Testis (tissue), 2 donors: Measurements from ENCODE around the gene PCGF1.

Source experiments
- POLR2A ChIP-seq: fragments of 450-650 bp; IDR thresholded peaks from one replicate; pipeline ENCODE4 v1.6.1; 2017; ENCODE audit warnings: antibody characterized with exemption, mild to moderate bottlenecking, moderate library complexity
- TF ChIP-seq, protein P1 (sequence below), 3 experiments: fragments of 450-650 bp in 2 of 3; fragments of 200-600 bp in 1 of 3; sonication (generic) in 1 of 3; IDR thresholded peaks; one replicate each; pipeline ENCODE4 v1.5.1; 2016 to 2019; ENCODE audit warnings: antibody characterized with exemption in 3 of 3, mild to moderate bottlenecking in 2 of 3, moderate library complexity in 1 of 3

DNA sequence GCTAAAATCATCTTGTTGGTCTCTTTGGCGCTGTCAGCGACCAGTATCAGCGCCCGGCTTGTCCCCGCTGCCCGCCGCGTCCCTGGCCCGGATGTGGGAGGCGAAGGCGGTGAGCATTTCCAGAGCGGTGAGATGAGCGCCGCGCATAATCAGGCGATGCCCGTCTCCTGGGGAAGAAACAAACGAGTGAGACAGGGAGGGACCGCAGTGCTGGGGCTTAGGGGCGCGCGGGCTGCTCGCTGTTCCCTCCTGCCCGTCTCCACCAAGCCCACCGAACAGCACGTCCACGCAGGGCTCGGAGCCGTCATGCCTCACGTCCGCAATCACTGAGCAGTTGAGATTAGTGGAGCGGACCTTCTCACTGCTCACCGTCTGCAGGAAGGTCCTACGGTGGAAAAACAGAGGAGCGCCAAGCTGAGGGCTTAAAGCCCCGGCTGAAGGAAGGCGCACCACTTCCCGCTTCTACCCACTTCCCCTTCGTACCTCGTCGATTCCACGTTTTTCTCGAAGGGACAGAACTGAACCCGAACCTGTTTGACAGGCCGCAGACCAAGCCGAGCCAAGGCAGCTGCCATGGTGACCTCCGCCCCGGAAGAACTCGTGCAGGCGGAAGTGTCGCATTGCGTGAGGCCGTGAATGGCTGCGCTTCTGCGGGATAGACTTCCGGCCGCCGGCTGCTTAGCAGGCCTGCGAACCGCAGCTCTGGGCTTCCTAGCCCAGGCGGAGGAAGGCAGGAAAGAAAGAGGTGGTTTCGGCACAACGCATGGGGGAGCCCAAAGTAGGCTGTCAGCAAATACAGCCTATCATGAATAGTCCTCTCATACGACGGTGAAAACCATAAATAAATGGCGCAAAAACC, 35.2 kb downstream of the PCGF1 start, which contains the start of gene MRPL53:
- TF ChIP-seq, protein P1, sequence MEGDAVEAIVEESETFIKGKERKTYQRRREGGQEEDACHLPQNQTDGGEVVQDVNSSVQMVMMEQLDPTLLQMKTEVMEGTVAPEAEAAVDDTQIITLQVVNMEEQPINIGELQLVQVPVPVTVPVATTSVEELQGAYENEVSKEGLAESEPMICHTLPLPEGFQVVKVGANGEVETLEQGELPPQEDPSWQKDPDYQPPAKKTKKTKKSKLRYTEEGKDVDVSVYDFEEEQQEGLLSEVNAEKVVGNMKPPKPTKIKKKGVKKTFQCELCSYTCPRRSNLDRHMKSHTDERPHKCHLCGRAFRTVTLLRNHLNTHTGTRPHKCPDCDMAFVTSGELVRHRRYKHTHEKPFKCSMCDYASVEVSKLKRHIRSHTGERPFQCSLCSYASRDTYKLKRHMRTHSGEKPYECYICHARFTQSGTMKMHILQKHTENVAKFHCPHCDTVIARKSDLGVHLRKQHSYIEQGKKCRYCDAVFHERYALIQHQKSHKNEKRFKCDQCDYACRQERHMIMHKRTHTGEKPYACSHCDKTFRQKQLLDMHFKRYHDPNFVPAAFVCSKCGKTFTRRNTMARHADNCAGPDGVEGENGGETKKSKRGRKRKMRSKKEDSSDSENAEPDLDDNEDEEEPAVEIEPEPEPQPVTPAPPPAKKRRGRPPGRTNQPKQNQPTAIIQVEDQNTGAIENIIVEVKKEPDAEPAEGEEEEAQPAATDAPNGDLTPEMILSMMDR (IDR thresholded peaks at IDR 0.05): no peak
- no peak for TF ChIP-seq POLR2A
